ENCODE results near the gene AKAP13.

The AKAP13 gene

GRCh38 chr15:85757073-85757938, 376.9 kb downstream of the AKAP13 start:
- no peaks in the 10 kb centered on the region for H3K9me2 ChIP-seq (replicated peaks; ENCODE audit: insufficient read depth, low read length)
- H3K4me3 ChIP-seq (ENCODE audit: insufficient read depth, low read length, poor library complexity, severe bottlenecking) = no peak overlapping the region
- H3K9ac ChIP-seq (ENCODE audit: low read length) = no peak overlapping the region
- H3K36me3 ChIP-seq (ENCODE audit: low read length) = no peaks in the 10 kb centered on the region
- no peaks in the 10 kb centered on the region for H3K9me3 ChIP-seq (ENCODE audit: insufficient read depth, low read length)
- no peak overlapping the region for H2AFZ ChIP-seq (ENCODE audit: low read depth, low read length, severe bottlenecking)
- TF ChIP-seq CTCF (IDR thresholded peaks at IDR 0.05; ENCODE audit: insufficient read depth, low read length, poor library complexity, severe bottlenecking) = no peak
- no peak for TF ChIP-seq EZH2phosphoT487 (conservative IDR thresholded peaks at IDR 0.05; ENCODE audit: low read length)
- H4K20me1 ChIP-seq (ENCODE audit: low read depth, low read length) = no peaks in the 10 kb centered on the region
- no peak overlapping the region for H3K4me2 ChIP-seq (ENCODE audit: low read depth, low read length, poor library complexity, severe bottlenecking)
- H3K27ac ChIP-seq (ENCODE audit: low read depth, low read length) = no peak overlapping the region
- H3K27me3 ChIP-seq (ENCODE audit: low read length) = no peaks in the 10 kb centered on the region
- H3K79me2 ChIP-seq (ENCODE audit: insufficient read depth, low read length) = no peaks in the 10 kb centered on the region
- H3F3A ChIP-seq (ENCODE audit: insufficient read depth) = no peaks in the 10 kb centered on the region

- Histone ChIP-seq H2AFZ (ENCODE audit: low read depth, low read length, severe bottlenecking) (no peak overlapping the region), H3F3A (ENCODE audit: insufficient read depth) (no peaks in the 10 kb centered on the region), H4K20me1 (ENCODE audit: low read depth, low read length) (no peaks in the 10 kb centered on the region), H3K4me2 (ENCODE audit: low read depth, low read length, poor library complexity, severe bottlenecking) (no peak overlapping the region), H3K4me3 (ENCODE audit: insufficient read depth, low read length, poor library complexity, severe bottlenecking) (no peak overlapping the region), H3K79me2 (ENCODE audit: insufficient read depth, low read length) (no peaks in the 10 kb centered on the region), H3K27ac (ENCODE audit: low read depth, low read length) (no peak overlapping the region), H3K27me3 (ENCODE audit: low read length) (no peaks in the 10 kb centered on the region), H3K9me2 (replicated peaks; ENCODE audit: insufficient read depth, low read length) (no peaks in the 10 kb centered on the region), H3K9ac (ENCODE audit: low read length) (no peak overlapping the region), H3K36me3 (ENCODE audit: low read length) (no peaks in the 10 kb centered on the region), H3K9me3 (ENCODE audit: insufficient read depth, low read length) (no peaks in the 10 kb centered on the region)
- TF ChIP-seq EZH2phosphoT487 (conservative IDR thresholded peaks at IDR 0.05; ENCODE audit: low read length) = no peak
- TF ChIP-seq CTCF (IDR thresholded peaks at IDR 0.05; ENCODE audit: insufficient read depth, low read length, poor library complexity, severe bottlenecking) = no peak
Observed at GRCh38 chr15:85757939-85758654, 377.7 kb downstream of the AKAP13 start.

- no peak overlapping the region for H3K4me3 ChIP-seq (ENCODE audit: insufficient read depth, low read length, poor library complexity, severe bottlenecking)
- H3K36me3 ChIP-seq (ENCODE audit: low read length) = no peaks in the 10 kb centered on the region
Observed at GRCh38 chr15:85758655-85758978, 378.2 kb downstream of the AKAP13 start.

More at GRCh38 chr15:85758655-85758978, 378.2 kb downstream of the AKAP13 start:
- Histone ChIP-seq H3K9ac (ENCODE audit: low read length) (no peak overlapping the region), H3K27me3 (ENCODE audit: low read length) (no peaks in the 10 kb centered on the region), H3K79me2 (ENCODE audit: insufficient read depth, low read length) (no peaks in the 10 kb centered on the region), H3K9me3 (ENCODE audit: insufficient read depth, low read length) (no peaks in the 10 kb centered on the region), H3K9me2 (replicated peaks; ENCODE audit: insufficient read depth, low read length) (no peaks in the 10 kb centered on the region), H4K20me1 (ENCODE audit: low read depth, low read length) (no peaks in the 10 kb centered on the region), H3K4me2 (ENCODE audit: low read depth, low read length, poor library complexity, severe bottlenecking) (no peak overlapping the region), H2AFZ (ENCODE audit: low read depth, low read length, severe bottlenecking) (no peak overlapping the region), H3K27ac (ENCODE audit: low read depth, low read length) (no peak overlapping the region), H3F3A (ENCODE audit: insufficient read depth) (no peaks in the 10 kb centered on the region)
- TF ChIP-seq CTCF (IDR thresholded peaks at IDR 0.05; ENCODE audit: insufficient read depth, low read length, poor library complexity, severe bottlenecking) = no peak
- TF ChIP-seq EZH2phosphoT487 (conservative IDR thresholded peaks at IDR 0.05; ENCODE audit: low read length) = no peak

Measured in SU-DHL-6 (cell line).